Ovary (tissue), 9 donors: ENCODE results near the gene RERE. TPM values are rescaled to one million over a fixed set of nuclear protein-coding genes. Genes with fewer than 3 reads are reported as not detected.

Experiments
- DNase-seq, 5 donors: peaks; one replicate each; pipeline ENCODE4 v3.0.0-alpha.2; 2019 to 2020
- H3K27ac ChIP-seq, 2 donors: fragments of 200-600 bp; one replicate each; pipeline versions ENCODE4 v1.5.1 to v1.8.0; 2019 to 2022
- H3K27me3 ChIP-seq: fragments of 200-600 bp; one replicate; pipeline ENCODE4 v1.8.0; 2022
- H3K36me3 ChIP-seq: fragments of 200-600 bp; sonication (generic); one replicate; pipeline ENCODE4 v1.5.1; 2019
- H3K4me1 ChIP-seq: one replicate; pipeline ENCODE4 v1.8.1; 2013; ENCODE audit warnings: mild to moderate bottlenecking, moderate library complexity; ENCODE audit not compliant: insufficient read depth
- H3K4me3 ChIP-seq: fragments of 200-600 bp; sonication (generic); one replicate; pipeline ENCODE4 v1.5.1; 2017
- H3K9me3 ChIP-seq, 2 donors: fragments of 200-600 bp in 1 of 2; sonication (generic) in 1 of 2; one replicate each; pipeline versions ENCODE4 v1.5.1 to v1.8.1; 2013 to 2019; ENCODE audit warnings: mild to moderate bottlenecking in 1 of 2, moderate library complexity in 1 of 2
- CTCF ChIP-seq, 3 donors: fragments of 450-650 bp in 2 of 3; fragments of 200-600 bp in 1 of 3; IDR thresholded peaks; one replicate each; pipeline versions ENCODE4 v1.5.1 to v1.8.0; 2016 to 2022; ENCODE audit warnings: antibody characterized with exemption in 3 of 3, mild to moderate bottlenecking in 1 of 3
- EP300 ChIP-seq: sonication (generic); formaldehyde crosslinking; IDR thresholded peaks from one replicate; pipeline ENCODE4 v1.6.1; 2017; ENCODE audit warnings: antibody characterized with exemption
- POLR2A ChIP-seq: fragments of 450-650 bp; IDR thresholded peaks from one replicate; pipeline ENCODE4 v1.6.1; 2017; ENCODE audit warnings: antibody characterized with exemption, mild to moderate bottlenecking, moderate library complexity
- WGBS, 3 donors: extraction: QIAGEN DNeasy Blood & Tissue Kit in 1 of 3; methylation state at CpG; one replicate each; pipeline versions ENCODE4 v1.1.5 to v1.1.7; 2013 to 2017; 5-methylcytosine and 5-hydroxymethylcytosine counted together
- intact Hi-C, 4 donors: fragments of 100-400 bp; cut with DNase I; formaldehyde crosslinking; loops; one replicate each; pipeline versions ENCODE4 v1.11.0 to v1.15.1; 2022 to 2023
- polyA plus RNA-seq, 2 donors: library from polyadenylated mRNA; stranded (reverse); fragments of 200-250 nt in 1 of 2; fragments of 350-450 nt in 1 of 2; fragmentation: Illumina TruSeq in 1 of 2; extraction: RNeasy Lipid Tissue Mini Kit (QIAGEN cat#74804) in 1 of 2; gene quantifications; one replicate each; pipeline ENCODE4 v1.2.3, GENCODE V29; 2013 to 2014
- total RNA-seq, 7 donors: library from RNA; depleted of rRNA in 2 of 7; stranded (reverse); fragments of >200 nt in 2 of 7; fragmentation: NEBNext Ultra II Directional in 3 of 7; extraction: Animal tissue kit (Norgen Biotek cat#: 25700) in 3 of 7; gene quantifications; one replicate each; pipeline versions ENCODE4 v1.1.0 to v1.2.4, GENCODE V29; 2016 to 2023
- donor health status: DM: no; HTN: no; CAD: no; lungs with moderate emphysema.
- donor health status: DM: no; HTN: no; CAD: no.
- donor health status: Bipolar disorder and iron deficiency.
- donor health status: DM: yes; HTN: yes; CAD: no.
- donor health status: DM: no; HTN: no; CAD: no.
- donor health status: DM: yes; HTN: yes; CAD: no.

The RERE gene
- total and polyA plus RNA-seq, 9 donors: 36.7 to 119 (median 114) TPM

- Histone ChIP-seq H3K4me3 (no peak overlapping the region), H3K27ac (no peak overlapping the region), H3K27me3 (no peaks in the 10 kb centered on the region), H3K9me3 (no peaks in the 10 kb centered on the region), H3K36me3 (no peaks in the 10 kb centered on the region), H3K4me1 (peaks cover 7% of the 10 kb centered on the region)
- 85 to 88% (median 87%) methylated on average over 4 of the region's 4 CpGs for whole genome bisulfite sequencing, 3 donors
- no peak for DNase-seq
- intact Hi-C loops: no loop called here
- TF ChIP-seq EP300 (no peak), CTCF (IDR thresholded peaks at IDR 0.05) (no peak), POLR2A (no peak)
Measured at GRCh38 chr1:8632102-8632501, 185.3 kb downstream of the RERE start.

GRCh38 chr1:8631163-8631562 lies 186.3 kb downstream of the RERE start:
- intact Hi-C loops: no loop called here
- Histone ChIP-seq H3K4me3 (no peak overlapping the region), H3K4me1 (peaks cover 15% of the 10 kb centered on the region), H3K36me3 (no peaks in the 10 kb centered on the region), H3K27me3 (no peaks in the 10 kb centered on the region), H3K9me3 (no peaks in the 10 kb centered on the region), H3K27ac (no peak overlapping the region)
- no peak for DNase-seq
- TF ChIP-seq EP300 (no peak), POLR2A (no peak), CTCF (IDR thresholded peaks at IDR 0.05) (no peak)
- WGBS, 3 donors: 76 to 92% (median 83%) methylated on average over 3 of the region's 3 CpGs

GRCh38 chr1:8629241-8630091 lies 188.0 kb downstream of the RERE start:
- Histone ChIP-seq H3K27ac (no peak overlapping the region), H3K4me3 (no peak overlapping the region), H3K4me1 (peaks cover 16% of the 10 kb centered on the region), H3K27me3 (no peaks in the 10 kb centered on the region), H3K36me3 (no peaks in the 10 kb centered on the region), H3K9me3 (no peaks in the 10 kb centered on the region)
- DNase-seq: no peak
- 72 to 74% (median 72%) methylated on average over 7 of the region's 7 CpGs for WGBS, 3 donors
- TF ChIP-seq POLR2A (no peak), EP300 (no peak), CTCF (IDR thresholded peaks at IDR 0.05) (no peak)
- intact Hi-C loops: no loop called here

- no peaks in the 10 kb centered on the region for H3K9me3 ChIP-seq
- no peak overlapping the region for H3K27ac ChIP-seq
- intact Hi-C loops: no loop called here
- WGBS, 3 donors: 19 to 32% (median 23%) methylated on average over 2 of the region's 2 CpGs
- no peak overlapping the region for H3K4me3 ChIP-seq
- peaks cover 16% of the 10 kb centered on the region for H3K4me1 ChIP-seq
- DNase-seq: no peak
- H3K27me3 ChIP-seq: no peaks in the 10 kb centered on the region
- no peak for TF ChIP-seq CTCF (IDR thresholded peaks at IDR 0.05)
- no peak for TF ChIP-seq POLR2A
- TF ChIP-seq EP300: no peak
- H3K36me3 ChIP-seq: no peaks in the 10 kb centered on the region
Measured at GRCh38 chr1:8628606-8629005, 188.8 kb downstream of the RERE start.
